Trophoblast cell (in vitro differentiated cells and primary cell): Measurements from ENCODE around the gene KCNC2.
A peak's percentile ranks its signal among the peaks of the same experiment; 100 is the strongest.

ENCODE experiments used
- DNase-seq, 2 donors: peaks; one replicate each; pipeline ENCODE4 v3.0.0-alpha.2; 2016
- H2AFZ ChIP-seq: 2 replicates; pipeline ENCODE4 v1.6.1; 2013; ENCODE audit warnings: low read length, moderate library complexity, mild to moderate bottlenecking; ENCODE audit not compliant: insufficient read depth, poor library complexity
- H2AK5ac ChIP-seq: 2 replicates; pipeline ENCODE4 v1.6.1; 2013; ENCODE audit warnings: mild to moderate bottlenecking, low read length
- H2BK120ac ChIP-seq: 2 replicates; pipeline ENCODE4 v1.6.1; 2013; ENCODE audit warnings: low read length, mild to moderate bottlenecking, moderate library complexity; ENCODE audit not compliant: insufficient read depth, poor library complexity
- H2BK12ac ChIP-seq: 2 replicates; pipeline ENCODE4 v1.6.1; 2013; ENCODE audit warnings: mild to moderate bottlenecking, low read length, moderate library complexity
- H2BK5ac ChIP-seq: 2 replicates; pipeline ENCODE4 v1.6.1; 2013; ENCODE audit warnings: low read length, low read depth, moderate library complexity, mild to moderate bottlenecking; ENCODE audit not compliant: poor library complexity
- H3K14ac ChIP-seq: 2 replicates; pipeline ENCODE4 v1.6.1; 2013; ENCODE audit warnings: mild to moderate bottlenecking, low read length
- H3K18ac ChIP-seq: 2 replicates; pipeline ENCODE4 v1.6.1; 2013; ENCODE audit warnings: mild to moderate bottlenecking, low read length
- H3K23ac ChIP-seq: 2 replicates; pipeline ENCODE4 v1.6.1; 2013; ENCODE audit warnings: low read length
- H3K27ac ChIP-seq: 2 replicates; pipeline ENCODE4 v1.5.1; 2013; ENCODE audit warnings: low read depth, mild to moderate bottlenecking, inconsistent platforms, low read length, moderate library complexity
- H3K27me3 ChIP-seq: 2 replicates; pipeline ENCODE4 v1.6.1; 2013; ENCODE audit warnings: inconsistent platforms, mild to moderate bottlenecking, low read length, moderate library complexity; ENCODE audit not compliant: insufficient read depth
- H3K36me3 ChIP-seq, 2 experiments: 1 replicate in 1 of 2; 2 replicates in 1 of 2; pipeline ENCODE4 v1.6.1; 2013; ENCODE audit warnings: low read length in 2 of 2, mild to moderate bottlenecking in 2 of 2, moderate library complexity in 1 of 2; ENCODE audit not compliant: insufficient read depth in 2 of 2, control insufficient read depth in 1 of 2
- H3K4ac ChIP-seq: 2 replicates; pipeline ENCODE4 v1.6.1; 2013; ENCODE audit warnings: low read depth, mild to moderate bottlenecking, low read length, moderate library complexity
- H3K4me1 ChIP-seq, 2 experiments: 1 replicate in 1 of 2; 2 replicates in 1 of 2; pipeline ENCODE4 v1.6.1; 2013; ENCODE audit warnings: low read length in 2 of 2, mild to moderate bottlenecking in 2 of 2, moderate library complexity in 1 of 2; ENCODE audit not compliant: insufficient read depth in 2 of 2, control insufficient read depth in 1 of 2
- H3K4me2 ChIP-seq: 2 replicates; pipeline ENCODE4 v1.6.1; 2013; ENCODE audit warnings: inconsistent platforms, mild to moderate bottlenecking, low read length, moderate library complexity
- H3K4me3 ChIP-seq: 2 replicates; pipeline ENCODE4 v1.5.1; 2013; ENCODE audit warnings: mild to moderate bottlenecking, low read depth, low read length, inconsistent platforms
- H3K79me1 ChIP-seq: one replicate; pipeline ENCODE4 v1.6.1; 2013; ENCODE audit warnings: low read length
- H3K79me2 ChIP-seq: 2 replicates; pipeline ENCODE4 v1.6.1; 2013; ENCODE audit warnings: low read length, mild to moderate bottlenecking; ENCODE audit not compliant: control insufficient read depth, insufficient read depth, poor library complexity
- H3K9ac ChIP-seq: 2 replicates; pipeline ENCODE4 v1.6.1; 2013; ENCODE audit warnings: mild to moderate bottlenecking, low read length
- H3K9me3 ChIP-seq: 2 replicates; pipeline ENCODE4 v1.6.1; 2013; ENCODE audit warnings: low read depth, mild to moderate bottlenecking, control low read depth, inconsistent platforms, low read length; ENCODE audit not compliant: insufficient read depth
- H4K12ac ChIP-seq: 2 replicates; pipeline ENCODE4 v1.6.1; 2013; ENCODE audit warnings: low read depth, mild to moderate bottlenecking, low read length, moderate library complexity
- H4K8ac ChIP-seq: 2 replicates; pipeline ENCODE4 v1.6.1; 2013; ENCODE audit warnings: low read depth, mild to moderate bottlenecking, low read length, moderate library complexity
- H4K91ac ChIP-seq: one replicate; pipeline ENCODE4 v1.6.1; 2013; ENCODE audit warnings: low read depth, mild to moderate bottlenecking, low read length, moderate library complexity
- WGBS: extraction: QIAGEN DNeasy Blood & Tissue Kit; methylation state at CpG from one replicate; pipeline ENCODE4 v1.1.7; 2013; ENCODE audit warnings: missing lambda C conversion rate; ENCODE audit not compliant: insufficient read length, insufficient coverage; ENCODE audit errors: extremely low coverage; 5-methylcytosine and 5-hydroxymethylcytosine counted together

The KCNC2 gene

GRCh38 chr12:75130811-75131210 lies 78.8 kb downstream of the KCNC2 start:
- Histone ChIP-seq H3K4ac (no peak overlapping the region), H3K27me3 (no peaks in the 10 kb centered on the region), H4K12ac (no peak overlapping the region), H2BK12ac (no peak overlapping the region), H3K27ac (no peak overlapping the region), H4K8ac (no peak overlapping the region), H3K14ac (no peak overlapping the region), H3K9me3 (no peaks in the 10 kb centered on the region), H3K18ac (no peak overlapping the region), H2AFZ (no peak overlapping the region), H2AK5ac (no peak overlapping the region), H2BK5ac (no peak overlapping the region), H2BK120ac (no peak overlapping the region), H3K79me1 (no peaks in the 10 kb centered on the region), H3K79me2 (no peaks in the 10 kb centered on the region), H3K23ac (no peak overlapping the region), H3K4me3 (no peak overlapping the region), H3K9ac (no peak overlapping the region), H3K36me3 (no peaks in the 10 kb centered on the region), H3K4me1 (no peaks in the 10 kb centered on the region), H4K91ac (no peak overlapping the region), H3K4me2 (no peak overlapping the region)
- peak in 1 of 2 donors; percentile 22 for DNase-seq
- no CpG with 5 or more reads among the region's 3 CpGs for WGBS

GRCh38 chr12:75129275-75129674 lies 80.4 kb downstream of the KCNC2 start:
- Histone ChIP-seq H2BK12ac (no peak overlapping the region), H3K4ac (no peak overlapping the region), H3K4me1 (no peaks in the 10 kb centered on the region), H2BK5ac (no peak overlapping the region), H3K9ac (no peak overlapping the region), H3K4me3 (no peak overlapping the region), H2AFZ (no peak overlapping the region), H3K14ac (no peak overlapping the region), H4K12ac (no peak overlapping the region), H2AK5ac (no peak overlapping the region), H3K18ac (no peak overlapping the region), H3K27me3 (no peaks in the 10 kb centered on the region), H3K27ac (no peak overlapping the region), H2BK120ac (no peak overlapping the region), H3K79me1 (no peaks in the 10 kb centered on the region), H4K8ac (no peak overlapping the region), H3K36me3 (no peaks in the 10 kb centered on the region), H3K9me3 (no peaks in the 10 kb centered on the region), H4K91ac (no peak overlapping the region), H3K79me2 (no peaks in the 10 kb centered on the region), H3K4me2 (no peak overlapping the region), H3K23ac (no peak overlapping the region)
- WGBS, result no CpG with 5 or more reads among the region's 2 CpGs
- DNase-seq, result no peak

GRCh38 chr12:75121036-75121705 lies 88.5 kb downstream of the KCNC2 start:
- no peaks in the 10 kb centered on the region for H3K9me3 ChIP-seq
- no peak overlapping the region for H3K23ac ChIP-seq
- H2BK12ac ChIP-seq, result no peak overlapping the region
- H2BK120ac ChIP-seq, result no peak overlapping the region
- H2AK5ac ChIP-seq, result no peak overlapping the region
- no peak overlapping the region for H3K27ac ChIP-seq
- no peak overlapping the region for H3K4ac ChIP-seq
- DNase-seq, result no peak
- H3K79me1 ChIP-seq, result no peaks in the 10 kb centered on the region
- no peak overlapping the region for H2BK5ac ChIP-seq
- no peak overlapping the region for H3K18ac ChIP-seq
- H3K9ac ChIP-seq, result no peak overlapping the region
- WGBS, result no CpG with 5 or more reads among the region's 2 CpGs
- no peak overlapping the region for H3K14ac ChIP-seq
- H3K27me3 ChIP-seq, result no peaks in the 10 kb centered on the region
- H4K91ac ChIP-seq, result no peak overlapping the region
- H3K79me2 ChIP-seq, result no peaks in the 10 kb centered on the region
- H4K8ac ChIP-seq, result no peak overlapping the region
- no peak overlapping the region for H3K4me2 ChIP-seq
- no peaks in the 10 kb centered on the region for H3K36me3 ChIP-seq
- no peaks in the 10 kb centered on the region for H3K4me1 ChIP-seq
- no peak overlapping the region for H3K4me3 ChIP-seq
- H4K12ac ChIP-seq, result no peak overlapping the region
- no peak overlapping the region for H2AFZ ChIP-seq

GRCh38 chr12:75120311-75120711 lies 89.3 kb downstream of the KCNC2 start:
- Histone ChIP-seq H2BK12ac (no peak overlapping the region), H3K79me2 (no peaks in the 10 kb centered on the region), H4K8ac (no peak overlapping the region), H3K18ac (no peak overlapping the region), H3K79me1 (no peaks in the 10 kb centered on the region), H3K27me3 (no peaks in the 10 kb centered on the region), H4K12ac (no peak overlapping the region), H3K9me3 (no peaks in the 10 kb centered on the region), H3K4me2 (no peak overlapping the region), H3K27ac (no peak overlapping the region), H3K23ac (no peak overlapping the region), H3K4ac (no peak overlapping the region), H3K14ac (no peak overlapping the region), H2AK5ac (no peak overlapping the region), H3K9ac (no peak overlapping the region), H2BK120ac (no peak overlapping the region), H4K91ac (no peak overlapping the region), H2AFZ (no peak overlapping the region), H3K4me1 (no peaks in the 10 kb centered on the region), H3K4me3 (no peak overlapping the region), H3K36me3 (no peaks in the 10 kb centered on the region), H2BK5ac (no peak overlapping the region)
- WGBS, result no CpG with 5 or more reads among the region's 1 CpG
- no peak for DNase-seq
